ENCODE data around the gene PPP4R4. TPM values are rescaled to one million over a fixed set of nuclear protein-coding genes. Genes with fewer than 3 reads are reported as not detected.
"Not testable (repeated sequence)": the region's sequence is repeated elsewhere in the genome, so short reads cannot be mapped to it uniquely, and the experiment has no call there.

The PPP4R4 gene
- total RNA-seq, 1 experiment from 2014 or later, result 0.88 TPM

- Histone ChIP-seq H3K4me1 (ENCODE audit: insufficient read depth, low read length, poor library complexity, severe bottlenecking) (no peaks in the 10 kb centered on the region), H3K9me3 (ENCODE audit: low read depth, low read length, poor library complexity, severe bottlenecking) (no peaks in the 10 kb centered on the region), H3K4me3 (ENCODE audit: low read depth, low read length, poor library complexity, severe bottlenecking) (no peak overlapping the region), H3K36me3 (ENCODE audit: insufficient read depth, low read length, poor library complexity, severe bottlenecking) (no peaks in the 10 kb centered on the region), H3K27ac (ENCODE audit: low read depth, low read length, poor library complexity, severe bottlenecking) (no peak overlapping the region), H3K27me3 (replicated peaks; ENCODE audit: insufficient read depth, low read depth, low read length, poor library complexity) (no peaks in the 10 kb centered on the region)
- ChIA-PET CTCF (no interaction called here), POLR2A (ENCODE audit: low non-redundant PET) (no interaction called here)
- no peak for DNase-seq (ENCODE audit: low spot score)
- TF ChIP-seq CTCF (conservative IDR thresholded peaks at IDR 0.05; ENCODE audit: low read depth, low read length) (no peak), EZH2 (IDR thresholded peaks at IDR 0.05; ENCODE audit: borderline replicate concordance, low read depth, low read length, poor library complexity, severe bottlenecking) (no peak)
- no TSS peak for BruUV-seq (replicated peaks)
- intact Hi-C loops (cut with micrococcal nuclease; ENCODE audit: unreplicated experiment), result no loop called here
Observed at GRCh38 chr14:94237983-94238382, 63.9 kb downstream of the PPP4R4 start.

DNA sequence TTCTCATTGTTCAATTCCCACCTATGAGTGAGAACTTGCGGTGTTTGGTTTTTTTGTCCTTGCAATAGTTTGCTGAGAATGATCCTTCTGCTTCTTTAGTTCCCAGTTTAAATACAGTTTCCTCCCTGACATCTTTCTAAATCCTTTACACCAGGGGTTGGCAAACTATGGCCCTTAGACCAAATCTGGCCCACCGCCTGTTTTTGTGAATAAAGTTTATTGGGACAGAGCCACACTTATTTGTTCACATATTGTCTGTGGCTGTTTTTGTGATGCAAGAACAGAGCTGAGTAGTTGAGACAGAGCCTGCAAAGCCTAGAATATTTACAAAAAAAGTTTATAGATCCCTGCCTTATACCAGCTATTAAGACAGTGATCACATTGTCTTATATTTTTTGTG, 65.3 kb downstream of the PPP4R4 start:
- ChIA-PET CTCF (no interaction called here), POLR2A (ENCODE audit: low non-redundant PET) (no interaction called here)
- Histone ChIP-seq H3K4me1 (ENCODE audit: insufficient read depth, low read length, poor library complexity, severe bottlenecking) (no peaks in the 10 kb centered on the region), H3K27me3 (replicated peaks; ENCODE audit: insufficient read depth, low read depth, low read length, poor library complexity) (no peaks in the 10 kb centered on the region), H3K36me3 (ENCODE audit: insufficient read depth, low read length, poor library complexity, severe bottlenecking) (no peaks in the 10 kb centered on the region), H3K9me3 (ENCODE audit: low read depth, low read length, poor library complexity, severe bottlenecking) (no peaks in the 10 kb centered on the region), H3K4me3 (ENCODE audit: low read depth, low read length, poor library complexity, severe bottlenecking) (no peak overlapping the region), H3K27ac (ENCODE audit: low read depth, low read length, poor library complexity, severe bottlenecking) (no peak overlapping the region)
- TF ChIP-seq EZH2 (IDR thresholded peaks at IDR 0.05; ENCODE audit: borderline replicate concordance, low read depth, low read length, poor library complexity, severe bottlenecking), result no peak
- TF ChIP-seq CTCF (conservative IDR thresholded peaks at IDR 0.05; ENCODE audit: low read depth, low read length), result no peak
- intact Hi-C loops (cut with micrococcal nuclease; ENCODE audit: unreplicated experiment), result no loop called here
- no TSS peak for BruUV-seq (replicated peaks)
- no peak for DNase-seq (ENCODE audit: low spot score)

- no peak for TF ChIP-seq EZH2 (IDR thresholded peaks at IDR 0.05; ENCODE audit: borderline replicate concordance, low read depth, low read length, poor library complexity, severe bottlenecking)
- TF ChIP-seq CTCF (conservative IDR thresholded peaks at IDR 0.05; ENCODE audit: low read depth, low read length), result no peak
- DNase-seq (ENCODE audit: low spot score), result peak; percentile 5
- no peaks in the 10 kb centered on the region for H3K9me3 ChIP-seq (ENCODE audit: low read depth, low read length, poor library complexity, severe bottlenecking)
- BruUV-seq (replicated peaks), result no TSS peak
- no peaks in the 10 kb centered on the region for H3K27me3 ChIP-seq (replicated peaks; ENCODE audit: insufficient read depth, low read depth, low read length, poor library complexity)
- ChIA-PET POLR2A (ENCODE audit: low non-redundant PET) (no interaction called here), CTCF (no interaction called here)
- intact Hi-C loops (cut with micrococcal nuclease; ENCODE audit: unreplicated experiment), result no loop called here
- no peak overlapping the region for H3K4me3 ChIP-seq (ENCODE audit: low read depth, low read length, poor library complexity, severe bottlenecking)
- H3K4me1 ChIP-seq (ENCODE audit: insufficient read depth, low read length, poor library complexity, severe bottlenecking), result no peaks in the 10 kb centered on the region
- no peaks in the 10 kb centered on the region for H3K36me3 ChIP-seq (ENCODE audit: insufficient read depth, low read length, poor library complexity, severe bottlenecking)
- H3K27ac ChIP-seq (ENCODE audit: low read depth, low read length, poor library complexity, severe bottlenecking), result no peak overlapping the region
Observed at GRCh38 chr14:94244182-94244581, 70.1 kb downstream of the PPP4R4 start.

GRCh38 chr14:94264195-94264594, 90.1 kb downstream of the PPP4R4 start:
- H3K4me1 ChIP-seq (ENCODE audit: insufficient read depth, low read length, poor library complexity, severe bottlenecking); BruUV-seq (replicated peaks); POLR2A ChIA-PET (ENCODE audit: low non-redundant PET); DNase-seq (ENCODE audit: low spot score); CTCF ChIA-PET; H3K36me3 ChIP-seq (ENCODE audit: insufficient read depth, low read length, poor library complexity, severe bottlenecking); H3K4me3 ChIP-seq (ENCODE audit: low read depth, low read length, poor library complexity, severe bottlenecking); H3K9me3 ChIP-seq (ENCODE audit: low read depth, low read length, poor library complexity, severe bottlenecking); H3K27ac ChIP-seq (ENCODE audit: low read depth, low read length, poor library complexity, severe bottlenecking); intact Hi-C loops (cut with micrococcal nuclease; ENCODE audit: unreplicated experiment); H3K27me3 ChIP-seq (replicated peaks; ENCODE audit: insufficient read depth, low read depth, low read length, poor library complexity): not testable (repeated sequence)
